B cell (primary cell): ENCODE data around the gene ARNT2. TPM values are rescaled to one million over a fixed set of nuclear protein-coding genes. Genes with fewer than 3 reads are reported as not detected.

Experiments
- ATAC-seq: fragments of 200-7000 bp; cut with Tn5 transposase; one replicate; pipeline ENCODE4 v1.10.0; 2021; ENCODE audit warnings: low read depth, mild to moderate bottlenecking, moderate number of reproducible peaks, moderate library complexity
- CTCF ChIA-PET: fragments of 350-600 bp; sonication (Branson Sonifier 250); formaldehyde crosslinking; loops from one replicate; lab custom pipeline; 2021; ENCODE audit warnings: antibody characterized with exemption, inconsistent platforms; lab: Charles Lee
- POLR2A ChIA-PET: fragments of 350-600 bp; sonication (Branson Sonifier 250); formaldehyde crosslinking; loops from one replicate; lab custom pipeline; 2021; ENCODE audit warnings: antibody characterized with exemption; lab: Charles Lee
- DNase-seq: peaks from one replicate; pipeline ENCODE4 v3.0.0; 2013
- H2AFZ ChIP-seq: 2 replicates; pipeline ENCODE4 v1.6.1; 2012; ENCODE audit warnings: mild to moderate bottlenecking, low read depth, low read length; ENCODE audit not compliant: insufficient read depth, poor library complexity, severe bottlenecking
- H3K27ac ChIP-seq, 2 donors: 1 replicate in 1 of 2; 2 replicates in 1 of 2; pipeline ENCODE4 v1.5.1; 2012 to 2013; ENCODE audit warnings: low read length in 2 of 2, mild to moderate bottlenecking in 2 of 2, moderate library complexity in 1 of 2
- H3K27me3 ChIP-seq, 4 experiments: fragments of 200-600 bp in 1 of 4; sonication (generic) in 1 of 4; replicated peaks in 1 of 4; 1 replicate in 2 of 4; 2 replicates in 2 of 4; pipeline versions ENCODE4 v1.6.1 to v1.7.0; 2013 to 2016; ENCODE audit warnings: low read length in 3 of 4, mild to moderate bottlenecking in 2 of 4, mixed read lengths in 1 of 4, moderate library complexity in 1 of 4; ENCODE audit not compliant: insufficient read depth in 4 of 4, control insufficient read depth in 3 of 4; ENCODE audit errors: control extremely low read depth in 1 of 4
- H3K36me3 ChIP-seq, 2 experiments: replicated peaks in 1 of 2; 1 replicate in 1 of 2; 2 replicates in 1 of 2; pipeline versions ENCODE4 v1.6.1 to v1.7.1; 2013; ENCODE audit warnings: low read length in 1 of 2; ENCODE audit not compliant: insufficient read depth in 2 of 2, control insufficient read depth in 1 of 2; ENCODE audit errors: control extremely low read depth in 1 of 2, extremely low read depth in 1 of 2
- H3K4me1 ChIP-seq, 2 donors: fragments of 200-600 bp in 1 of 2; sonication (generic) in 1 of 2; 1 replicate in 1 of 2; 2 replicates in 1 of 2; pipeline versions ENCODE4 v1.5.1 to v1.6.1; 2013 to 2017; ENCODE audit warnings: low read length in 2 of 2; ENCODE audit not compliant: control insufficient read depth in 2 of 2, insufficient read depth in 2 of 2
- H3K4me2 ChIP-seq: replicated peaks from 2 replicates; pipeline ENCODE3; 2012; ENCODE audit warnings: mild to moderate bottlenecking, low read depth, low read length; ENCODE audit not compliant: poor library complexity, severe bottlenecking
- H3K4me3 ChIP-seq, 5 experiments: fragments of 200-600 bp in 1 of 5; sonication (generic) in 1 of 5; 1 replicate in 3 of 5; 2 replicates in 2 of 5; pipeline versions ENCODE4 v1.5.1 to v1.7.0; 2011 to 2016; ENCODE audit warnings: low read length in 4 of 5, mild to moderate bottlenecking in 4 of 5, low read depth in 2 of 5, control low read depth in 1 of 5, moderate library complexity in 1 of 5; ENCODE audit not compliant: insufficient read depth in 1 of 5; ENCODE audit errors: control extremely low read depth in 1 of 5, extremely low read depth in 1 of 5
- H3K79me2 ChIP-seq: fragments of 200-600 bp; sonication (generic); one replicate; pipeline ENCODE4 v1.6.0; 2016; ENCODE audit warnings: low read length; ENCODE audit not compliant: control insufficient read depth, insufficient read depth
- H3K9ac ChIP-seq: fragments of 200-600 bp; sonication (generic); 2 replicates; pipeline ENCODE4 v1.6.1; 2017; ENCODE audit warnings: mild to moderate bottlenecking, low read length, moderate library complexity
- H3K9me3 ChIP-seq, 3 donors: one replicate each; pipeline versions ENCODE4 v1.6.1 to v1.7.1; 2013; ENCODE audit warnings: low read length in 2 of 3; ENCODE audit not compliant: control insufficient read depth in 2 of 3, insufficient read depth in 1 of 3; ENCODE audit errors: control extremely low read depth in 1 of 3
- H4K20me1 ChIP-seq: 2 replicates; pipeline ENCODE4 v1.6.0; 2012; ENCODE audit warnings: mild to moderate bottlenecking, low read length; ENCODE audit not compliant: insufficient read depth, control insufficient read depth, poor library complexity, severe bottlenecking
- H3K27ac Mint-ChIP-seq: one replicate; pipeline ENCODE4 v1.8.0; 2021; ENCODE audit warnings: mixed read lengths
- H3K27me3 Mint-ChIP-seq: one replicate; pipeline ENCODE4 v1.8.0; 2021; ENCODE audit warnings: mixed read lengths
- H3K4me1 Mint-ChIP-seq: one replicate; pipeline ENCODE4 v1.8.0; 2021; ENCODE audit warnings: mixed read lengths
- H3K4me3 Mint-ChIP-seq: one replicate; pipeline ENCODE4 v1.8.0; 2021; ENCODE audit warnings: mixed read lengths
- H3K9me3 Mint-ChIP-seq: one replicate; pipeline ENCODE4 v1.8.0; 2022; ENCODE audit warnings: mixed read lengths; ENCODE audit not compliant: insufficient read depth
- CTCF ChIP-seq: fragments of 200-600 bp; IDR thresholded peaks from one replicate; pipeline ENCODE4 v1.8.0; 2022; ENCODE audit warnings: antibody characterized with exemption, mild to moderate bottlenecking
- EZH2 ChIP-seq: IDR thresholded peaks from 2 replicates; pipeline ENCODE4 v1.6.1; 2012; ENCODE audit warnings: borderline replicate concordance, low read depth, mild to moderate bottlenecking, moderate library complexity, low read length; ENCODE audit not compliant: insufficient read depth, poor library complexity, severe bottlenecking
- WGBS: methylation state at CpG from one replicate; pipeline ENCODE4 v1.1.5; 2013; ENCODE audit warnings: missing lambda C conversion rate; ENCODE audit not compliant: insufficient coverage; 5-methylcytosine and 5-hydroxymethylcytosine counted together
- intact Hi-C: fragments of 100-400 bp; cut with micrococcal nuclease; formaldehyde crosslinking; loops from one replicate; pipeline ENCODE4 v1.10.0; 2022
- polyA plus RNA-seq: library from polyadenylated mRNA; depleted of rRNA; stranded (reverse); fragments of >200 nt; gene quantifications from 2 replicates; pipeline ENCODE4 v1.2.3, GENCODE V29; 2012
- total RNA-seq, 2 donors: library from RNA; stranded (reverse); fragments of 120-200 nt in 1 of 2; gene quantifications; 1 replicate in 1 of 2; 2 replicates in 1 of 2; pipeline versions ENCODE4 v1.2.3 to v1.2.4, GENCODE V29; 2013 to 2022

Gene ARNT2
- total and polyA plus RNA-seq, 2 donors (not counting 1 experiment from before 2014, with no cell fraction given) = not detected

GRCh38 chr15:80496096-80496495 lies 91.9 kb downstream of the ARNT2 start:
- CTCF ChIA-PET = no interaction called here
- WGBS = 100% methylated on average over 1 of the region's 2 CpGs
- H3K9ac ChIP-seq = no peak overlapping the region

GRCh38 chr15:80497221-80497620 lies 93.0 kb downstream of the ARNT2 start:
- no peaks in the 10 kb centered on the region for H3K4me1 ChIP-seq
- TF ChIP-seq EZH2 = no peak
- H3K9ac ChIP-seq = no peak overlapping the region
- no peak overlapping the region for H3K4me3 ChIP-seq
- WGBS = no CpG with 5 or more reads among the region's 1 CpG
- H3K9me3 ChIP-seq = no peaks in the 10 kb centered on the region
- no peaks in the 10 kb centered on the region for H3K4me1 Mint-ChIP-seq
- ChIA-PET POLR2A (no interaction called here), CTCF (no interaction called here)
- no peak overlapping the region for H3K27ac Mint-ChIP-seq
- no peak overlapping the region for H2AFZ ChIP-seq
- peaks cover 0 to 3% (median 0%) of the 10 kb centered on the region in 4 experiments for H3K27me3 ChIP-seq
- H3K27ac ChIP-seq = no peak overlapping the region
- H3K36me3 ChIP-seq = no peaks in the 10 kb centered on the region
- H3K79me2 ChIP-seq = no peaks in the 10 kb centered on the region
- H3K4me2 ChIP-seq = no peak overlapping the region
- DNase-seq (no peak), ATAC-seq (no peak)
- no peaks in the 10 kb centered on the region for H3K9me3 Mint-ChIP-seq
- peaks cover 9% of the 10 kb centered on the region for H3K27me3 Mint-ChIP-seq
- intact Hi-C loops = no loop called here
- no peak overlapping the region for H3K4me3 Mint-ChIP-seq
- H4K20me1 ChIP-seq = no peaks in the 10 kb centered on the region

More at GRCh38 chr15:80496096-80496495, 91.9 kb downstream of the ARNT2 start:
- Mint-ChIP-seq H3K4me1 (peaks cover under 1% of the 10 kb centered on the region), H3K27me3 (peaks cover 6% of the 10 kb centered on the region), H3K4me3 (no peak overlapping the region), H3K9me3 (no peaks in the 10 kb centered on the region), H3K27ac (no peak overlapping the region)
- Histone ChIP-seq H2AFZ (no peak overlapping the region), H3K27me3 (peaks cover 0 to 3% (median 0%) of the 10 kb centered on the region in 4 experiments), H3K4me1 (no peaks in the 10 kb centered on the region), H3K79me2 (no peaks in the 10 kb centered on the region), H3K4me2 (no peak overlapping the region), H3K4me3 (no peak overlapping the region), H3K36me3 (no peaks in the 10 kb centered on the region), H3K9me3 (no peaks in the 10 kb centered on the region), H4K20me1 (no peaks in the 10 kb centered on the region), H3K27ac (no peak overlapping the region)
- POLR2A ChIA-PET = no interaction called here
- no peak for ATAC-seq
- intact Hi-C loops = no loop called here
- no peak for DNase-seq
- TF ChIP-seq CTCF = no peak
- no peak for TF ChIP-seq EZH2
